Measurements from ENCODE around the gene MARS1.

The MARS1 gene

GRCh38 chr12:57552835-57553313 lies 65.0 kb downstream of the MARS1 start:
- H3K79me2 ChIP-seq (ENCODE audit: low read length) = no peaks in the 10 kb centered on the region
- no peaks in the 10 kb centered on the region for H3K36me3 ChIP-seq (replicated peaks; ENCODE audit: low read depth, low read length)
- H3K4me1 ChIP-seq (ENCODE audit: low read length) = peaks cover 6% of the 10 kb centered on the region; the same call in 1 of the 2 replicates
- no peaks in the 10 kb centered on the region for H3K9me3 ChIP-seq (ENCODE audit: insufficient read depth, low read length)
- H3K27ac ChIP-seq (ENCODE audit: low read length) = no peak overlapping the region
- H4K20me1 ChIP-seq (ENCODE audit: insufficient read depth, low read length) = no peaks in the 10 kb centered on the region
- H3K27me3 ChIP-seq (ENCODE audit: low read depth, low read length) = no peaks in the 10 kb centered on the region
- TF ChIP-seq CTCF (IDR thresholded peaks at IDR 0.05; ENCODE audit: low read depth, low read length) (no peak), EZH2phosphoT487 (IDR thresholded peaks at IDR 0.05; ENCODE audit: low read depth) (no peak)
- no peak overlapping the region for H3K9ac ChIP-seq (ENCODE audit: low read length)
- H3K4me2 ChIP-seq (ENCODE audit: low read length) = no peak overlapping the region
- H2AFZ ChIP-seq (ENCODE audit: low read depth, low read length) = no peak overlapping the region
- no peak overlapping the region for H3K4me3 ChIP-seq (ENCODE audit: low read length)

- peaks cover 4% of the 10 kb centered on the region; the same call in 1 of the 2 replicates for H3K4me1 ChIP-seq (ENCODE audit: low read length)
- H4K20me1 ChIP-seq (ENCODE audit: insufficient read depth, low read length) = no peaks in the 10 kb centered on the region
- H3K4me3 ChIP-seq (ENCODE audit: low read length) = no peak overlapping the region
- no peaks in the 10 kb centered on the region for H3K27me3 ChIP-seq (ENCODE audit: low read depth, low read length)
- no peaks in the 10 kb centered on the region for H3K9me3 ChIP-seq (ENCODE audit: insufficient read depth, low read length)
- TF ChIP-seq EZH2phosphoT487 (IDR thresholded peaks at IDR 0.05; ENCODE audit: low read depth) (no peak), CTCF (IDR thresholded peaks at IDR 0.05; ENCODE audit: low read depth, low read length) (no peak)
- no peak overlapping the region for H3K9ac ChIP-seq (ENCODE audit: low read length)
- H3K79me2 ChIP-seq (ENCODE audit: low read length) = no peaks in the 10 kb centered on the region
- H3K27ac ChIP-seq (ENCODE audit: low read length) = no peak overlapping the region
- no peaks in the 10 kb centered on the region for H3K36me3 ChIP-seq (replicated peaks; ENCODE audit: low read depth, low read length)
- H3K4me2 ChIP-seq (ENCODE audit: low read length) = no peak overlapping the region
- H2AFZ ChIP-seq (ENCODE audit: low read depth, low read length) = no peak overlapping the region
Measured at GRCh38 chr12:57553343-57554202, 65.7 kb downstream of the MARS1 start.

- Histone ChIP-seq H3K9ac (ENCODE audit: low read length) (no peak overlapping the region), H3K27me3 (ENCODE audit: low read depth, low read length) (no peaks in the 10 kb centered on the region), H3K4me2 (ENCODE audit: low read length) (no peak overlapping the region), H4K20me1 (ENCODE audit: insufficient read depth, low read length) (no peaks in the 10 kb centered on the region), H3K9me3 (ENCODE audit: insufficient read depth, low read length) (no peaks in the 10 kb centered on the region), H3K4me1 (ENCODE audit: low read length) (no peaks in the 10 kb centered on the region), H3K79me2 (ENCODE audit: low read length) (no peaks in the 10 kb centered on the region), H3K36me3 (replicated peaks; ENCODE audit: low read depth, low read length) (no peaks in the 10 kb centered on the region), H2AFZ (ENCODE audit: low read depth, low read length) (no peak overlapping the region), H3K27ac (ENCODE audit: low read length) (no peak overlapping the region), H3K4me3 (ENCODE audit: low read length) (no peak overlapping the region)
- no peak for TF ChIP-seq CTCF (IDR thresholded peaks at IDR 0.05; ENCODE audit: low read depth, low read length)
- no peak for TF ChIP-seq EZH2phosphoT487 (IDR thresholded peaks at IDR 0.05; ENCODE audit: low read depth)
Measured at GRCh38 chr12:57554453-57554852, 66.6 kb downstream of the MARS1 start.

- Histone ChIP-seq H3K9me3 (ENCODE audit: insufficient read depth, low read length) (no peaks in the 10 kb centered on the region), H3K4me3 (ENCODE audit: low read length) (no peak overlapping the region), H3K4me2 (ENCODE audit: low read length) (no peak overlapping the region), H2AFZ (ENCODE audit: low read depth, low read length) (no peak overlapping the region), H3K27ac (ENCODE audit: low read length) (no peak overlapping the region), H3K4me1 (ENCODE audit: low read length) (no peaks in the 10 kb centered on the region), H3K27me3 (ENCODE audit: low read depth, low read length) (no peaks in the 10 kb centered on the region), H3K36me3 (replicated peaks; ENCODE audit: low read depth, low read length) (no peaks in the 10 kb centered on the region), H4K20me1 (ENCODE audit: insufficient read depth, low read length) (no peaks in the 10 kb centered on the region), H3K9ac (ENCODE audit: low read length) (no peak overlapping the region), H3K79me2 (ENCODE audit: low read length) (no peaks in the 10 kb centered on the region)
- TF ChIP-seq CTCF (IDR thresholded peaks at IDR 0.05; ENCODE audit: low read depth, low read length) = no peak
- no peak for TF ChIP-seq EZH2phosphoT487 (IDR thresholded peaks at IDR 0.05; ENCODE audit: low read depth)
Measured at GRCh38 chr12:57554897-57555296, 67.0 kb downstream of the MARS1 start.

All from OCI-LY3 (cell line).